ENCODE results near the gene SERINC4.
"Not testable (repeated sequence)": the region's sequence is repeated elsewhere in the genome, so short reads cannot be mapped to it uniquely, and the experiment has no call there.

Gene SERINC4

DNA sequence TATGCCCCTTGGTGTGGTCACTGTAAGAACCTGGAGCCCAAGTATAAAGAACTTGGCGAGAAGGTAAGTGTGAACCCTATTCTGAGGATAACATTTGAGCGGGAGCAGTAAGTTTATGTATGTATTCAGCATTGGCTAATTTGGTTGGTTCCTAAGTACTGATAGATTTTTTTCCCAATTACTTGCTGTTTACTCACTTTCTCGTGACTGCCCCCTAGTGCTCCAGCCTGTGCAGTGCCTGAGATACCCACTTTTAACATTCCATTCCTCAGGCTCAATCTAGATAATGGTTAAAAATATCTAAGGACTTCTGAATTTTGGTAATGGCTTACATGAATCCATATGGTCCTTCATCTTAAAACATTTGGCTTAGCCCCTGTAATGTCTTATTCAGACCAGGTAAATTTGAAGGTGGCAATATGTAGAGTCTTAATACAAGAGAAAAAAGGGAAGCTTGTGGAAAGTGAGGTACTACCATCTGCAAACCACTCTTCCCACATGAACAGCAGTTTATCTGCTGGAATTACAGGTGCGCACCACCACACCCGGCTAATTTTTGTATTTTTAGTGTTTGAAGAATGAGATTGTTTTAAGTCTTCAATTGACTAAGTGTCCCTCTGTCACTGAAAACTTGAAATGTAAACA is 30.3 kb downstream of the SERINC4 start:
- in situ Hi-C loops (cut with HindIII; ENCODE audit: low sequenced_read_pairs), result no loop called here
- no peak for DNase-seq (ENCODE audit: low read depth)
- TF ChIP-seq, protein P1, sequence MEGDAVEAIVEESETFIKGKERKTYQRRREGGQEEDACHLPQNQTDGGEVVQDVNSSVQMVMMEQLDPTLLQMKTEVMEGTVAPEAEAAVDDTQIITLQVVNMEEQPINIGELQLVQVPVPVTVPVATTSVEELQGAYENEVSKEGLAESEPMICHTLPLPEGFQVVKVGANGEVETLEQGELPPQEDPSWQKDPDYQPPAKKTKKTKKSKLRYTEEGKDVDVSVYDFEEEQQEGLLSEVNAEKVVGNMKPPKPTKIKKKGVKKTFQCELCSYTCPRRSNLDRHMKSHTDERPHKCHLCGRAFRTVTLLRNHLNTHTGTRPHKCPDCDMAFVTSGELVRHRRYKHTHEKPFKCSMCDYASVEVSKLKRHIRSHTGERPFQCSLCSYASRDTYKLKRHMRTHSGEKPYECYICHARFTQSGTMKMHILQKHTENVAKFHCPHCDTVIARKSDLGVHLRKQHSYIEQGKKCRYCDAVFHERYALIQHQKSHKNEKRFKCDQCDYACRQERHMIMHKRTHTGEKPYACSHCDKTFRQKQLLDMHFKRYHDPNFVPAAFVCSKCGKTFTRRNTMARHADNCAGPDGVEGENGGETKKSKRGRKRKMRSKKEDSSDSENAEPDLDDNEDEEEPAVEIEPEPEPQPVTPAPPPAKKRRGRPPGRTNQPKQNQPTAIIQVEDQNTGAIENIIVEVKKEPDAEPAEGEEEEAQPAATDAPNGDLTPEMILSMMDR (IDR thresholded peaks at IDR 0.05; ENCODE audit: low read depth, low read length, missing control alignments), result peak; percentile 90
- no peak overlapping the region for H3K4me3 ChIP-seq (ENCODE audit: low read depth, low read length)

DNA sequence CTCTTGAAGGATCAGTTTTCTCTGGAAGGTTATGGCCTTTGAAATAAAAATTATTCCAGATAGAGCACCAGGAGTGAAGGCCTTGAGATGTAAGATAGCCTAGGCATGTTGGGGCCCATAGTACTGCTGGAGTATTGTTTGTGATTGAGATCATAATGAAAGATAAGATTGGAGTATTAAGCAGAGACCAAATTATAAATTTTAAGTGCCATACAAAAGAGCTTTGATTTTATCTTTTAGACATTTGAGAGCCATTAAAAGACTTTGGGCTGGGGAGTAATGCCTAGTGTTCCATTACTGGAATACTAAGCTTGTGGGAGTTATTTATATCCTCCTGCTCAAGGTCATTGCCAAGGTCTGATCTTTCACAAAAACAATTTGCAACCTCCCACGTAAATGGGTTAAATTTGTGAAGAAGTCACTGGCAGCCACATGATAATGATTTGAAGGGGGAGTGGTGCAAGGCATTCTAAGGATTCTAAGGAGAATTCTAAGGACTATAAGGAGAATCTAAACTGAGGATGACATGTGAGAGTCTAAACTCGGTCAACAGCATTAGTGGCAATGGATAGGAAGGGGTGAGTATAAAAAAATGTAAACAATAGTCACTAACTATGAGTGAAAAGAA is 36.1 kb downstream of the SERINC4 start:
- TF ChIP-seq, protein P1 (IDR thresholded peaks at IDR 0.05; ENCODE audit: low read depth, low read length, missing control alignments), result no peak
- in situ Hi-C loops (cut with HindIII; ENCODE audit: low sequenced_read_pairs), result no loop called here
- no peak for DNase-seq (ENCODE audit: low read depth)
- H3K4me3 ChIP-seq (ENCODE audit: low read depth, low read length), result no peak overlapping the region

DNA sequence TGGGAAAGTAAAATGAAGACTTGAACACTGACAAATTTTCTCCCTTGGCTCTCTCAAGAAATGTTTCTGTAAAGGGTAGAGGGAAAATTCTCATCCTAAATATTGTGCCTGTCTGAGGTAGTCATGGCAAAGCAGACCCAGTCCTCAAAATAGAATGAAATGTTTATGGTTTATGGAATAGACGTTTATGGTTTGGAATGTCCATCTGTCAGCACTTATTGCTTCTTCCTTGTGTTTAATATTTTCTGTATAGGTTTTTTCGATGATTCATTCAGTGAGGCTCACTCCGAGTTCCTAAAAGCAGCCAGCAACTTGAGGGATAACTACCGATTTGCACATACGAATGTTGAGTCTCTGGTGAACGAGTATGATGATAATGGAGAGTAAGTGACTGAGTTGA is 37.2 kb downstream of the SERINC4 start:
- TF ChIP-seq, protein P1 (IDR thresholded peaks at IDR 0.05; ENCODE audit: low read depth, low read length, missing control alignments), result no peak
- in situ Hi-C loops (cut with HindIII; ENCODE audit: low sequenced_read_pairs), result no loop called here
- no peak overlapping the region for H3K4me3 ChIP-seq (ENCODE audit: low read depth, low read length)
- no peak for DNase-seq (ENCODE audit: low read depth)

DNA sequence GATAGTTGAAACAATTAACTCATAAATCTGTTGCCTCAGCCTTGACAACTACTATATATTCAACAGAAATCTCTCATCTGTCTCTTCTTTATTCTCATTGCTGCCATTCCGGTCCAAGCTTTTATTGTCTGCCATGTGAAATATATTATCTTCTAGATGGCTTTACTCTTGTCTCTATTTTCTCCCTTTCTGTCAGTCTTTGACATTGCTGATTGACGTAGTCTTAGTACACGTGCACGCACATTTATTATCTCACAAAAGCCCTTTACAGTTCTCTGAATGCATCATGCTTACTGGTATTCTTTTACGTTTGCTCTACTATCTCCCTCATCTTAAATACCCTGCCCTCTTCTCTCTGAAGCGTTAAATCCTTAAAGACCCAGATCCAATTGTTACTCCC is 48.1 kb downstream of the SERINC4 start:
- TF ChIP-seq, protein P1 (IDR thresholded peaks at IDR 0.05; ENCODE audit: low read depth, low read length, missing control alignments), result no peak
- in situ Hi-C loops (cut with HindIII; ENCODE audit: low sequenced_read_pairs), result no loop called here
- no peak overlapping the region for H3K4me3 ChIP-seq (ENCODE audit: low read depth, low read length)
- no peak for DNase-seq (ENCODE audit: low read depth)

DNA sequence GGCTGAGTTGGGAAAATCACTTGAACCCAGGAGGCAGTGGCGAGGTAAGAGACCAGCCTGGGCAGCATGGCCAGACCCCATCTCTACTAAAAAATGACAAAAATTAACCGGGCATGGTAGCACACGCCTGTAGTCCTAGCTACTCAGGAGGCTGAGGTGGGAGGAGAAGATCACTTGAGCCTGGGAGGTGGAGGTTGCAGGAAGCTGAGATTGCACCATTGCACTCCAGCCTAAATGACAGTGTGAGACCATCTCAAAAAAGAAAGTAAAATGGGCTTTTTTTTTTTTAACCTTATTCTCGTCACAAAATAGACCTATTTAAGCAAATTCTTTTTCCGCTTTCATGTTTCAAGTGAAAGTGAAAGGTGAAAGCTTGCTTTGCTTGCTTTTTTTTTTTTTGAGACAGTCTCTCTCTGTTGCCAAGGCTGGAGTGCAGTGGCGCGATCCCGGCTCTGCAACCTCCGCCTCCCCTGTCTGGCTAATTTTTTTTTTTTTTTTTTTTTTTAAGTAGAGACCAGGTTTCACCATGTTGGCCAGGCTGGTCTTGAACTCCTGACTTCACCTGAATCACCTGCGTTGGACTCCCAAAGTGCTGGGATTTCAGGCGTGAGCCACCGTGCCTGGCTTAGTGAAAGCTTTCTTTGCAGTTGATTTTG is 50.2 kb downstream of the SERINC4 start:
- no peak overlapping the region for H3K4me3 ChIP-seq (ENCODE audit: low read depth, low read length)
- in situ Hi-C loops (cut with HindIII; ENCODE audit: low sequenced_read_pairs), result no loop called here
- no peak for DNase-seq (ENCODE audit: low read depth)

DNA sequence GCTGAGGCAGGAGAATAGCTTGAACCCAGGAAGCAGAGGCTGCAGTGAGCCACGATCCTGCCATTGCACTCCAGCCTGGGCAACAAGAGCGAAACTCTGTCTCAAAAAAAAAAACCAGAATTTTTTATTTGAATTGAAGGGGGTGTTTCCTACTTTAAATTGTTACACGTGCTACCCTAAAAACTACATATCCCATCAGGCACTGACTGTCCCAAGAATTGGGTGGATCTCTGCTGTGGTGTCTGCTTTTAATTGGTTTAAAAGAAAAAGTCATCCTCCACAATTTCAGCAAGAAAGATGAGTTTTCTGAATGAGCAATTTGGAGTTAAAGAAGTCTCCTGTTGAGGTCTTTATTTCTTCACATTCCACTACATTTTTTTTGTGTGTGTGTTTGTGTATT is 51.6 kb downstream of the SERINC4 start:
- in situ Hi-C loops (cut with HindIII; ENCODE audit: low sequenced_read_pairs), result no loop called here
- peak overlapping the region; percentile 75 for H3K4me3 ChIP-seq (ENCODE audit: low read depth, low read length)
- TF ChIP-seq, protein P1 (IDR thresholded peaks at IDR 0.05; ENCODE audit: low read depth, low read length, missing control alignments), result no peak
- no peak for DNase-seq (ENCODE audit: low read depth)

More for the DNA sequence above, 50.2 kb downstream of the SERINC4 start:
- TF ChIP-seq, protein P1 (IDR thresholded peaks at IDR 0.05; ENCODE audit: low read depth, low read length, missing control alignments), result no peak

DNA sequence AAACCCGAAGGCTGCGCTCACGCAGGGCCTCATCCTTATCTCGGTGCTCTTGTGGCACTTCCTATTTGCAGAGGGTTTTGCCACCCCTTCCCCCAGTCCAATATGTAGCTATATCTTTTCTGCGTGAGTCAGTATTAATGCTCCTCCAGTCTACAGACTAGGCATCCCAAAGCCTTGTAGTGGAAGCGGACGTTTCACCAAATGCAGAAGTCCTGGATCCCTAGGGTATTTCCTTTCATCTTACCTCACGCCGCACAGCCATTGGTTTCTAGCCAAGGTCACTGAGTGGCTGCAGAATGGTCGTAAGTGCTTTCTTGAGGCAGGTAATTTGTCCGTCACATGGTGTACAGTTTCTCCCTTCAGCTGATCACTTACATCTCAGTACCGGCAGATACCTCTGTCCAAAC is 53.1 kb downstream of the SERINC4 start:
- in situ Hi-C loops (cut with HindIII; ENCODE audit: low sequenced_read_pairs); DNase-seq (ENCODE audit: low read depth): not testable (repeated sequence)
- H3K4me3 ChIP-seq (ENCODE audit: low read depth, low read length), result peak overlapping the region; percentile 75
